Tibial nerve (tissue), 4 donors: Measurements from ENCODE around the gene TBRG1. TPM values are rescaled to one million over a fixed set of nuclear protein-coding genes. Genes with fewer than 3 reads are reported as not detected.
"Not testable (repeated sequence)": the region's sequence is repeated elsewhere in the genome, so short reads cannot be mapped to it uniquely, and the experiment has no call there.

Experiments
- DNase-seq, 2 donors: peaks; one replicate each; pipeline ENCODE4 v3.0.0-alpha.2; 2019; ENCODE audit warnings: low spot score in 2 of 2
- H3K27ac ChIP-seq, 4 donors: fragments of 200-600 bp; sonication (generic) in 3 of 4; one replicate each; pipeline ENCODE4 v1.5.1; 2017 to 2019; ENCODE audit warnings: mild to moderate bottlenecking in 1 of 4
- H3K27me3 ChIP-seq, 2 donors: fragments of 200-600 bp; sonication (generic) in 1 of 2; one replicate each; pipeline versions ENCODE4 v1.5.1 to v1.6.0; 2017 to 2019
- H3K36me3 ChIP-seq, 3 donors: fragments of 200-600 bp; sonication (generic); one replicate each; pipeline ENCODE4 v1.5.1; 2018 to 2019
- H3K4me1 ChIP-seq, 4 donors: fragments of 200-600 bp; sonication (generic) in 3 of 4; one replicate each; pipeline ENCODE4 v1.5.1; 2017 to 2019
- H3K4me3 ChIP-seq, 4 donors: fragments of 200-600 bp; sonication (generic) in 3 of 4; one replicate each; pipeline ENCODE4 v1.5.1; 2017 to 2019; ENCODE audit warnings: mild to moderate bottlenecking in 1 of 4, moderate library complexity in 1 of 4
- H3K9me3 ChIP-seq, 4 donors: fragments of 200-600 bp; sonication (generic) in 3 of 4; one replicate each; pipeline ENCODE4 v1.5.1; 2017 to 2019
- EP300 ChIP-seq, 2 donors: sonication (generic); formaldehyde crosslinking; IDR thresholded peaks; one replicate each; pipeline ENCODE4 v1.6.1; 2017; ENCODE audit warnings: antibody characterized with exemption in 2 of 2, mild to moderate bottlenecking in 1 of 2
- POLR2A ChIP-seq, 2 donors: fragments of 450-650 bp; IDR thresholded peaks; one replicate each; pipeline ENCODE4 v1.6.1; 2017; ENCODE audit warnings: antibody characterized with exemption in 2 of 2, mild to moderate bottlenecking in 2 of 2, moderate library complexity in 2 of 2
- WGBS, 2 donors: methylation state at CpG; one replicate each; pipeline ENCODE4 v1.1.5; 2018; 5-methylcytosine and 5-hydroxymethylcytosine counted together
- total RNA-seq, 4 donors: library from RNA; depleted of rRNA; stranded (reverse); fragments of >200 nt; gene quantifications; one replicate each; pipeline ENCODE4 v1.1.0, GENCODE V29; 2016
- TF ChIP-seq, protein P1 (sequence below), 5 experiments: fragments of 200-600 bp in 3 of 5; fragments of 450-650 bp in 2 of 5; sonication (generic) in 3 of 5; IDR thresholded peaks; one replicate each; pipeline ENCODE4 v1.5.1; 2016 to 2019; ENCODE audit warnings: antibody characterized with exemption in 5 of 5, mild to moderate bottlenecking in 3 of 5, moderate library complexity in 2 of 5

Gene TBRG1
- total RNA-seq, 4 donors from 2014 or later, result 32.7 to 45.4 (median 36.4) TPM

GRCh38 chr11:124592627-124593026, 30.0 kb upstream of the TBRG1 start:
- Histone ChIP-seq H3K36me3 (no peaks in the 10 kb centered on the region), H3K9me3 (no peaks in the 10 kb centered on the region), H3K27ac (no peak overlapping the region), H3K4me3 (no peak overlapping the region), H3K27me3 (no peaks in the 10 kb centered on the region), H3K4me1 (no peaks in the 10 kb centered on the region)
- TF ChIP-seq, protein P1, sequence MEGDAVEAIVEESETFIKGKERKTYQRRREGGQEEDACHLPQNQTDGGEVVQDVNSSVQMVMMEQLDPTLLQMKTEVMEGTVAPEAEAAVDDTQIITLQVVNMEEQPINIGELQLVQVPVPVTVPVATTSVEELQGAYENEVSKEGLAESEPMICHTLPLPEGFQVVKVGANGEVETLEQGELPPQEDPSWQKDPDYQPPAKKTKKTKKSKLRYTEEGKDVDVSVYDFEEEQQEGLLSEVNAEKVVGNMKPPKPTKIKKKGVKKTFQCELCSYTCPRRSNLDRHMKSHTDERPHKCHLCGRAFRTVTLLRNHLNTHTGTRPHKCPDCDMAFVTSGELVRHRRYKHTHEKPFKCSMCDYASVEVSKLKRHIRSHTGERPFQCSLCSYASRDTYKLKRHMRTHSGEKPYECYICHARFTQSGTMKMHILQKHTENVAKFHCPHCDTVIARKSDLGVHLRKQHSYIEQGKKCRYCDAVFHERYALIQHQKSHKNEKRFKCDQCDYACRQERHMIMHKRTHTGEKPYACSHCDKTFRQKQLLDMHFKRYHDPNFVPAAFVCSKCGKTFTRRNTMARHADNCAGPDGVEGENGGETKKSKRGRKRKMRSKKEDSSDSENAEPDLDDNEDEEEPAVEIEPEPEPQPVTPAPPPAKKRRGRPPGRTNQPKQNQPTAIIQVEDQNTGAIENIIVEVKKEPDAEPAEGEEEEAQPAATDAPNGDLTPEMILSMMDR (IDR thresholded peaks at IDR 0.05), result no peak
- TF ChIP-seq EP300 (IDR thresholded peaks at IDR 0.05) (no peak), POLR2A (IDR thresholded peaks at IDR 0.05) (no peak)
- WGBS, 2 donors, result 82 to 91% methylated on average over 6 of the region's 6 CpGs
- no peak for DNase-seq

DNA sequence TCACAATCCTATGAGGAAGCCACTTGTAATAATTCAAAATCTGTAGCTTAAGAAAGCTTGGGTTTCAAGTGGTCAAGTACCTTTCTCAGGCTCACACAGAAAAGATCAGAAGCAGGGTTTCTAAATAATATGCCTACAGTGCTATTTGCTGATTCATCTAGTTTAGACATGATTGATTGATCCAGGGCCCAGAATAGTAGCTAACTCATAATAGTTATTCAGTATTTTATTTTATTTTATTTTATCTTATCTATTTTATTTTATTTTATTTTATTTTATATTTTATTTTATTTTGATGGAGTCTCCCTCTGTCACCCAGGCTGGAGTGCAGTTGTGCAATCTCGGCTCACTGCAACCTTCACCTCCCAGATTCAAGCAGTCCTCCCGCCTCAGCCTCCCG, 27.4 kb upstream of the TBRG1 start:
- TF ChIP-seq EP300 (IDR thresholded peaks at IDR 0.05) (no peak), POLR2A (IDR thresholded peaks at IDR 0.05) (no peak)
- TF ChIP-seq, protein P1 (IDR thresholded peaks at IDR 0.05), result no peak
- H3K36me3 ChIP-seq, result no peaks in the 10 kb centered on the region
- no peak for DNase-seq
- peaks cover 0 to 2% of the 10 kb centered on the region in 2 donors for H3K27me3 ChIP-seq
- H3K4me3 ChIP-seq, result no peak overlapping the region
- no peaks in the 10 kb centered on the region for H3K9me3 ChIP-seq
- no peaks in the 10 kb centered on the region for H3K4me1 ChIP-seq
- WGBS, 2 donors, result 89 to 92% methylated on average over 3 of the region's 3 CpGs
- no peak overlapping the region for H3K27ac ChIP-seq

DNA sequence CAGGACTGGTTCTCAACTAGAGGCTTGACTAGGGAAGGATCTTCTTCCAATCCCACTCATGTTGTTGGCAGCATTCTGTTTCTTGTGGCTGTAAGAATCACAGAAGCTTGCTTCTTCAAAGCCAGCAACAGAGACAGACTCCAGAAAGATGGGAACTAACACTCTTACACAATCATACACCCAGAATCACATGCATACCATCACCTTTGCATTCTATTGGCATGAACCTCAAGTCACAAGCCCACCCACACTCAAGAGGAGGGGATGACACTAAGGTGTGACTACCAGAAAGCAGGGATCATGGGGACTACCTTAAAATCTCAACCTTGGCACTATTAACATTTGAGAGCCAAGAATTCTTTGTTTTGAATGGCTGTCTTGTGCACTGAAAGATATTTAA, 25.0 kb upstream of the TBRG1 start:
- no peak overlapping the region for H3K4me3 ChIP-seq
- no peaks in the 10 kb centered on the region for H3K36me3 ChIP-seq
- H3K4me1 ChIP-seq, result no peaks in the 10 kb centered on the region
- TF ChIP-seq EP300 (IDR thresholded peaks at IDR 0.05) (no peak), POLR2A (IDR thresholded peaks at IDR 0.05) (no peak)
- TF ChIP-seq, protein P1 (IDR thresholded peaks at IDR 0.05), result no peak
- H3K27me3 ChIP-seq, result peaks cover 0 to 2% of the 10 kb centered on the region in 2 donors
- no peak for DNase-seq
- H3K9me3 ChIP-seq, result no peaks in the 10 kb centered on the region
- no peak overlapping the region for H3K27ac ChIP-seq

DNA sequence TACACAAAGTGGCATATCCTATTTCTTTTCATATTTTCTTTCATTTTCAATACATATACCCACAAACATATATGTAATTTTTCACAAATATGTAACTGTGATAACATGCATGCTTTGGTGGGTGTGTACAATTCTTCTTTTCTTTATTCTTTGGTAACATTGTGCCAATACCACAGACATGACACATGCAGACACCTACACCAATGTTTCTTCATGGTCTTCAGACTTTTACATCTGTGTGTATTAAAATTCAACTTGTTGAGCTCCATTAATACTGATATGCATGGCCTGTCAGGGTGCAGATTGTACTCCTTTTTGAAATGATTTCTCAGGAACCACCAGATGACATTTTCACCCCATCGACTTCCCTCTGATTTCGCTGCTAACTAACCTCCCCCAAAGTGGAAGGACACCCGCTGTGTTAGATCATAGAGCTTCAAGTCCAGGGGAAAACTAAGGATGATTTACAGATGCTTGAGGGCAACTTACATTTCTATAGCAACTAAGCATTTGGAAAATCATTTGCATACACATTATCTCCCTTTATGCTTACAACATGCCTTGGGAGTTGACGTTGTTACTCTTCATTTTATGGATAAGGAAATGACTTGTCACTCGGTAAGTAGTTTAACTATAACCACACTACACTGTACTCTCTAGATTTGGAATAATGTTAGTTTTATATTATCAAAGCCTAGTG, 21.9 kb upstream of the TBRG1 start:
- H3K9me3 ChIP-seq, result no peaks in the 10 kb centered on the region
- H3K36me3 ChIP-seq, result no peaks in the 10 kb centered on the region
- H3K27ac ChIP-seq, result no peak overlapping the region
- DNase-seq, result no peak
- H3K4me3 ChIP-seq, result no peak overlapping the region
- WGBS, 2 donors, result 42 to 50% methylated on average over 5 of the region's 5 CpGs
- TF ChIP-seq POLR2A (IDR thresholded peaks at IDR 0.05), result no peak
- TF ChIP-seq EP300 (IDR thresholded peaks at IDR 0.05), result no peak
- TF ChIP-seq, protein P1 (IDR thresholded peaks at IDR 0.05), result no peak
- H3K4me1 ChIP-seq, result no peaks in the 10 kb centered on the region
- H3K27me3 ChIP-seq, result peaks cover 0 to 2% of the 10 kb centered on the region in 2 donors

- H3K27ac ChIP-seq, result no peak overlapping the region
- TF ChIP-seq, protein P1 (IDR thresholded peaks at IDR 0.05), result no peak
- no peak for TF ChIP-seq EP300 (IDR thresholded peaks at IDR 0.05)
- no peak for TF ChIP-seq POLR2A (IDR thresholded peaks at IDR 0.05)
- no peaks in the 10 kb centered on the region for H3K36me3 ChIP-seq
- no peaks in the 10 kb centered on the region for H3K4me1 ChIP-seq
- H3K4me3 ChIP-seq, result no peak overlapping the region
- DNase-seq, result no peak
- no peaks in the 10 kb centered on the region for H3K9me3 ChIP-seq
- 80 to 89% methylated on average over 3 of the region's 3 CpGs for WGBS, 2 donors
- H3K27me3 ChIP-seq, result peaks cover 0 to 2% of the 10 kb centered on the region in 2 donors
These were observed 20.5 kb upstream of the TBRG1 start for GRCh38 chr11:124602193-124602592.

DNA sequence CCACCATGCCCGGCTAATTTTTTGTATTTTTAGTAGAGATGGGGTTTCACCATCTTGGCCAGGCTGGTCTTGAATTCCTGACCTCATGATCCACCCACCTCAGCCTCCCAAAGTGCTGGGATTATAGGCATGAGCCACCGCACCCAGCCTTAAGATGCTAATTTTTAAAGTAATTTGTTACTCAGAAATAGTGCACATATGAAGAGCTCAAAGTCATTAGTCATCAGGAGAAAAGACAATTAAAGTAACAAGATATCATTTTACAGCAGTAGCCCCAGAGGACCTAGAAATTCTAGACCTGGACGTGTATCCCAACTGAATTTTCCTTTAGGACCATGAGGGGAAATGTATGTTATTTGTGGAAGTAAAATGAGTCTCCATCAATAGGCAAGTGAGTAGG, 19.9 kb upstream of the TBRG1 start:
- H3K4me1 ChIP-seq, DNase-seq: not testable (repeated sequence)
- 72 to 77% methylated on average over 3 of the region's 3 CpGs for WGBS, 2 donors

More for the DNA sequence above, 19.9 kb upstream of the TBRG1 start:
- H3K4me3 ChIP-seq, H3K9me3 ChIP-seq, H3K27me3 ChIP-seq, H3K27ac ChIP-seq, H3K36me3 ChIP-seq: not testable (repeated sequence)
